Activated naive CD4-positive, alpha-beta T cell treated with anti-CD3 and anti-CD28 coated beads for 36 hours (primary cell): ENCODE results near the gene ETV6. TPM values are rescaled to one million over a fixed set of nuclear protein-coding genes. Genes with fewer than 3 reads are reported as not detected.

Source experiments
- CTCF ChIA-PET: fragments of 350-600 bp; sonication (Branson Sonifier 250); formaldehyde crosslinking; loops from one replicate; lab custom pipeline; 2021; ENCODE audit warnings: antibody characterized with exemption; lab: Charles Lee
- DNase-seq: peaks from one replicate; pipeline ENCODE4 v3.0.0-alpha.2; 2020
- H3K27ac Mint-ChIP-seq: one replicate; pipeline ENCODE4 v1.8.0; 2021; ENCODE audit warnings: mild to moderate bottlenecking, mixed read lengths
- H3K27me3 Mint-ChIP-seq: one replicate; pipeline ENCODE4 v1.8.0; 2021; ENCODE audit warnings: low read depth, mixed read lengths
- H3K36me3 Mint-ChIP-seq: one replicate; pipeline ENCODE4 v1.8.0; 2021; ENCODE audit warnings: low read depth, mixed read lengths
- H3K4me1 Mint-ChIP-seq: one replicate; pipeline ENCODE4 v1.8.0; 2021; ENCODE audit warnings: low read depth, mixed read lengths
- H3K4me3 Mint-ChIP-seq: one replicate; pipeline ENCODE4 v1.8.0; 2021; ENCODE audit warnings: mild to moderate bottlenecking, moderate library complexity, mixed read lengths
- H3K9me3 Mint-ChIP-seq: one replicate; pipeline ENCODE4 v1.8.0; 2021; ENCODE audit warnings: mixed read lengths
- intact Hi-C: fragments of 100-400 bp; cut with micrococcal nuclease; formaldehyde crosslinking; loops from one replicate; pipeline ENCODE4 v1.15.1; 2023
- total RNA-seq, 2 experiments: library from RNA; stranded (reverse); gene quantifications; one replicate each; pipeline ENCODE4 v1.2.3, GENCODE V29; 2021

ETV6 gene
- total RNA-seq, 2 experiments from 2014 or later = 48.1 to 48.6 TPM

GRCh38 chr12:11920231-11920630, 270.8 kb downstream of the ETV6 start:
- DNase-seq = no peak
- H3K9me3 Mint-ChIP-seq = no peaks in the 10 kb centered on the region
- intact Hi-C loops = no loop called here
- H3K4me1 Mint-ChIP-seq = peaks cover 9% of the 10 kb centered on the region
- no peaks in the 10 kb centered on the region for H3K27me3 Mint-ChIP-seq
- H3K27ac Mint-ChIP-seq = no peak overlapping the region
- H3K36me3 Mint-ChIP-seq = no peaks in the 10 kb centered on the region
- CTCF ChIA-PET = no interaction called here
- no peak overlapping the region for H3K4me3 Mint-ChIP-seq

GRCh38 chr12:11922361-11922760, 272.9 kb downstream of the ETV6 start:
- Mint-ChIP-seq H3K4me1 (peaks cover 9% of the 10 kb centered on the region), H3K4me3 (no peak overlapping the region), H3K36me3 (no peaks in the 10 kb centered on the region), H3K27me3 (no peaks in the 10 kb centered on the region), H3K27ac (no peak overlapping the region), H3K9me3 (no peaks in the 10 kb centered on the region)
- no peak for DNase-seq
- intact Hi-C loops = loop anchor here (1.0 kb wide), 1 partner anchor 21 kb away; no protein-coding TSS in a partner anchor
- CTCF ChIA-PET = interaction anchor here (1.4 kb wide), 1 partner anchor 110 kb away, joined by 4 read pairs; no protein-coding TSS in a partner anchor

GRCh38 chr12:11923067-11923466, 273.6 kb downstream of the ETV6 start:
- Mint-ChIP-seq H3K4me3 (no peak overlapping the region), H3K9me3 (no peaks in the 10 kb centered on the region), H3K36me3 (no peaks in the 10 kb centered on the region), H3K27ac (no peak overlapping the region), H3K27me3 (no peaks in the 10 kb centered on the region), H3K4me1 (peaks cover 9% of the 10 kb centered on the region)
- intact Hi-C loops = no loop called here
- no peak for DNase-seq
- CTCF ChIA-PET = interaction anchor here (1.1 kb wide), 1 partner anchor 110 kb away, joined by 4 read pairs; no protein-coding TSS in a partner anchor

- H3K27me3 Mint-ChIP-seq = no peaks in the 10 kb centered on the region
- DNase-seq = no peak
- no peaks in the 10 kb centered on the region for H3K36me3 Mint-ChIP-seq
- peaks cover 10% of the 10 kb centered on the region for H3K4me1 Mint-ChIP-seq
- no peak overlapping the region for H3K4me3 Mint-ChIP-seq
- intact Hi-C loops = no loop called here
- H3K27ac Mint-ChIP-seq = no peak overlapping the region
- no peaks in the 10 kb centered on the region for H3K9me3 Mint-ChIP-seq
- CTCF ChIA-PET = interaction anchor here (1.2 kb wide), 1 partner anchor 11 kb away, joined by 3 read pairs; no protein-coding TSS in a partner anchor
Observed at GRCh38 chr12:11927286-11927935, 277.9 kb downstream of the ETV6 start.

- intact Hi-C loops = no loop called here
- Mint-ChIP-seq H3K27me3 (no peaks in the 10 kb centered on the region), H3K36me3 (no peaks in the 10 kb centered on the region), H3K27ac (no peak overlapping the region), H3K4me3 (no peak overlapping the region), H3K4me1 (peaks cover 5% of the 10 kb centered on the region), H3K9me3 (no peaks in the 10 kb centered on the region)
- CTCF ChIA-PET = no interaction called here
- DNase-seq = no peak
Observed at GRCh38 chr12:11929714-11930113, 280.2 kb downstream of the ETV6 start.

- H3K27ac Mint-ChIP-seq = no peak overlapping the region
Observed at GRCh38 chr12:11939223-11939622, 289.7 kb downstream of the ETV6 start.

GRCh38 chr12:11941606-11942337, 292.3 kb downstream of the ETV6 start:
- intact Hi-C loops = no loop called here
- Mint-ChIP-seq H3K27ac (no peak overlapping the region), H3K36me3 (no peaks in the 10 kb centered on the region), H3K4me3 (no peak overlapping the region), H3K9me3 (no peaks in the 10 kb centered on the region), H3K27me3 (no peaks in the 10 kb centered on the region), H3K4me1 (peaks cover 2% of the 10 kb centered on the region)
- CTCF ChIA-PET = interaction anchor here (1.1 to 1.2 kb wide), 2 partner anchors 71 to 167 kb away, joined by 3 read pairs; no protein-coding TSS in a partner anchor
- DNase-seq = no peak

More at GRCh38 chr12:11939223-11939622, 289.7 kb downstream of the ETV6 start:
- H3K36me3 Mint-ChIP-seq = no peaks in the 10 kb centered on the region
- H3K9me3 Mint-ChIP-seq = no peaks in the 10 kb centered on the region
- H3K27me3 Mint-ChIP-seq = no peaks in the 10 kb centered on the region
- H3K4me3 Mint-ChIP-seq = no peak overlapping the region
- intact Hi-C loops = no loop called here
- peaks cover 2% of the 10 kb centered on the region for H3K4me1 Mint-ChIP-seq
- DNase-seq = no peak
- CTCF ChIA-PET = no interaction called here

- Mint-ChIP-seq H3K27ac (no peak overlapping the region), H3K36me3 (no peaks in the 10 kb centered on the region), H3K4me1 (peaks cover 2% of the 10 kb centered on the region), H3K27me3 (no peaks in the 10 kb centered on the region), H3K4me3 (no peak overlapping the region), H3K9me3 (no peaks in the 10 kb centered on the region)
- intact Hi-C loops = no loop called here
- no peak for DNase-seq
- CTCF ChIA-PET = interaction anchor here (0.6 kb wide), 3 partner anchors 394 to 1268 kb away, joined by 3 to 4 read pairs (median 3); no protein-coding TSS in a partner anchor
Observed at GRCh38 chr12:11943919-11944700, 294.6 kb downstream of the ETV6 start.
